Mucosa of rectum (tissue), 2 donors: ENCODE results near the gene TBC1D22A.

Source experiments
- H3K27ac ChIP-seq, 2 donors: one replicate each; pipeline ENCODE4 v1.7.0; 2013; ENCODE audit warnings: inconsistent platforms in 2 of 2, low read depth in 2 of 2, low read length in 2 of 2
- H3K27me3 ChIP-seq, 2 donors: one replicate each; pipeline ENCODE4 v1.7.0; 2013; ENCODE audit warnings: low read length in 2 of 2; ENCODE audit not compliant: control insufficient read depth in 2 of 2, insufficient read depth in 2 of 2
- H3K36me3 ChIP-seq, 2 donors: one replicate each; pipeline ENCODE4 v1.7.0; 2013; ENCODE audit warnings: low read length in 2 of 2; ENCODE audit not compliant: control insufficient read depth in 2 of 2, insufficient read depth in 2 of 2
- H3K4me1 ChIP-seq, 2 donors: one replicate each; pipeline ENCODE4 v1.7.0; 2013; ENCODE audit warnings: low read length in 2 of 2, mild to moderate bottlenecking in 1 of 2; ENCODE audit not compliant: control insufficient read depth in 2 of 2, insufficient read depth in 2 of 2
- H3K4me3 ChIP-seq, 2 donors: one replicate each; pipeline ENCODE4 v1.7.0; 2013; ENCODE audit warnings: low read length in 2 of 2
- H3K9ac ChIP-seq, 2 donors: one replicate each; pipeline ENCODE4 v1.7.0; 2013; ENCODE audit warnings: low read length in 2 of 2, low read depth in 1 of 2, mild to moderate bottlenecking in 1 of 2
- H3K9me3 ChIP-seq, 2 donors: one replicate each; pipeline ENCODE4 v1.7.0; 2013; ENCODE audit warnings: low read length in 2 of 2; ENCODE audit not compliant: control insufficient read depth in 2 of 2
- donor health status: healthy.
- donor health status: Normal muscosa, but diverticular disease.

The TBC1D22A gene

DNA sequence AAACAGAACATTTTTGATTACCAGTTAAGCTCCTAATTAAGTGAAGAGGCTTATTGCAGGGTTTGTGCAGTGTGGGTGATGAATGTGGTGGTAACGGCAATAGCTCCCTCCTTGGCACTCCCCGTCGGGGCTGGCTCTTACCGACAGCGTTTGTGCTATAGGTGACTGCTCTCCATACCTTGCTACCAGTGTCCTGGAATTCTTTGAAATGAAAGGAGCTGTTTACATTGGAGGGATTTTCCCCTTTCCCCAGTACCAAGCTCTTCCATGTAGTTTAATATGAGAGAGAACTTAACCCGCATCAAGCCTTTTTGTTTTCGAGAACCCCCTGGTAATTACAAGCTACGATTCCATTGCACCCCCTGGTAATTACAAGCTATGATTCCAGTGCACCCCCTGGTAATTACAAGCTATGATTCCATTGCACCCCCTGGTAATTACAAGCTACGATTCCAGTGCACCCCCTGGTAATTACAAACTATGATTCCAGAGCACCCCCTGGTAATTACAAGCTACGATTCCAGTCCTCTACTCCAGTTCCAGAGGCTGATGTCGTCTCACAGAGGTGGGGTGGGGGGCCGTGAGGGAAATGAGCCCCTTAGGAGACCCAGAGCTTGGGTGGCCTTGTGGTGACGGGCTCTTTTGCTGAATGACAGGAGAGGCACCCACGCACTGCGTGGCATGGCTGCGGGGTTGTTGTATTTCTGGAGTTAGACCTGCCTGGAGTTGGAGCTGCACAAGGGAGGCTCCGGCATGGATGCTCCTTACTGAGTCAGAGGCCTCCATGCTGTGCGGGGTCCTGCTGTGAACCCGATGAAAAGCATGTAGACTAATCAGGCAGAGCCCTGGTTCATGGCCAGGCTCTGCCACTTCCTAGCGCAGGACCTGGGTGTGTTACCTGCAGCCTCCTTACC is 205.3 kb downstream of the TBC1D22A start:
- Histone ChIP-seq H3K4me3 (no peak overlapping the region), H3K9me3 (no peaks in the 10 kb centered on the region), H3K36me3 (peaks cover 0 to 3% of the 10 kb centered on the region in 2 donors), H3K27me3 (no peaks in the 10 kb centered on the region), H3K4me1 (peaks cover 0 to 5% of the 10 kb centered on the region in 2 donors), H3K9ac (no peak overlapping the region), H3K27ac (no peak overlapping the region)

- no peak overlapping the region for H3K4me3 ChIP-seq
- H3K27me3 ChIP-seq, result no peaks in the 10 kb centered on the region
- H3K9me3 ChIP-seq, result no peaks in the 10 kb centered on the region
Measured at GRCh38 chr22:46968359-46968740, 205.9 kb downstream of the TBC1D22A start.

GRCh38 chr22:46968848-46969247 is 206.4 kb downstream of the TBC1D22A start:
- no peak overlapping the region for H3K27ac ChIP-seq
- no peaks in the 10 kb centered on the region for H3K9me3 ChIP-seq
- peaks cover 0 to 5% of the 10 kb centered on the region in 2 donors for H3K4me1 ChIP-seq
- H3K36me3 ChIP-seq, result peaks cover 0 to 3% of the 10 kb centered on the region in 2 donors
- H3K9ac ChIP-seq, result no peak overlapping the region
- no peak overlapping the region for H3K4me3 ChIP-seq
- no peaks in the 10 kb centered on the region for H3K27me3 ChIP-seq

More at GRCh38 chr22:46968359-46968740, 205.9 kb downstream of the TBC1D22A start:
- H3K4me1 ChIP-seq, result peaks cover 0 to 5% of the 10 kb centered on the region in 2 donors
- H3K27ac ChIP-seq, result no peak overlapping the region
- H3K9ac ChIP-seq, result no peak overlapping the region
- H3K36me3 ChIP-seq, result peaks cover 0 to 3% of the 10 kb centered on the region in 2 donors

- Histone ChIP-seq H3K9me3 (no peaks in the 10 kb centered on the region), H3K4me3 (no peak overlapping the region), H3K27me3 (no peaks in the 10 kb centered on the region), H3K27ac (no peak overlapping the region), H3K36me3 (peaks cover 5 to 9% of the 10 kb centered on the region in 2 donors), H3K9ac (no peak overlapping the region), H3K4me1 (peaks cover 0 to 5% of the 10 kb centered on the region in 2 donors)
Measured at GRCh38 chr22:46969491-46969890, 207.0 kb downstream of the TBC1D22A start.

- H3K27ac ChIP-seq, result no peak overlapping the region
Measured at GRCh38 chr22:46969961-46970360, 207.5 kb downstream of the TBC1D22A start.

DNA sequence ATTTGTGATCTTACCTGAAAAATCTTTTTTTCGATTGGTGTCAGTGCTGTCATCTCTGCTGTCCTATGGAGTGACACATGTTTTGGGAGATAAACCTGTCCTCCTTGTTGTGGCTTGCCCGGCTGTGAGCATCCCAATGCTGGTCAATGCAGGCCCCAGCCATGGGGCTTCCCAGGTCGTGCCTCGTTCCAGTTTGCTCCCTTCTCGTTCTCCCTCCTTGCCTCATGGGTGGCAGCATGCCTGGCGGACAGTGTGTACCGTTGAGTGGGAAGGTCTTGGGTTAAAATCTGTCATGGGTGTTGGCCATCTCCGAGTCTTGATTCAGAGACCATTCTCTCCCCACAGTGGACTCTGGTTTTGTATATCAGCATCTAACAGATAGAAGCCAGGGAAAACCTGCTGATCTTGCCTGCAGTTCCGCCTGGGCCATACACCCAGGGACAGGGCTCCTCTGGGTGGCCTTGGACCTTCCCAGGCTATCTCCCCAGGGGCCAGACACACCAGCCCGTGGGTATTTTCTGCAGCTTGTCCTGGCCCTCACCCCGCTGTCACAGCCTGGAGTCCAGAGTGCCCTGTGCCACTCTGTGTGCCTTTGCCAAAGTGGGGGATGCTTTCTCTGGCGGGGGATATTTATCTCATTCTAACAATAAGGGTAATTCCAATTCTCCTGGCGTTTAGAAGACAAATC is 208.1 kb downstream of the TBC1D22A start:
- Histone ChIP-seq H3K36me3 (peaks cover 12 to 17% of the 10 kb centered on the region in 2 donors), H3K27ac (no peak overlapping the region), H3K4me1 (peaks cover 0 to 5% of the 10 kb centered on the region in 2 donors), H3K9ac (no peak overlapping the region), H3K27me3 (no peaks in the 10 kb centered on the region), H3K9me3 (no peaks in the 10 kb centered on the region), H3K4me3 (no peak overlapping the region)

More at GRCh38 chr22:46969961-46970360, 207.5 kb downstream of the TBC1D22A start:
- Histone ChIP-seq H3K36me3 (peaks cover 8 to 13% of the 10 kb centered on the region in 2 donors), H3K9ac (no peak overlapping the region), H3K4me1 (peaks cover 0 to 5% of the 10 kb centered on the region in 2 donors), H3K27me3 (no peaks in the 10 kb centered on the region), H3K4me3 (no peak overlapping the region), H3K9me3 (no peaks in the 10 kb centered on the region)

- peak overlapping the region in 1 of 2 donors; percentile 23 for H3K27ac ChIP-seq
- H3K9ac ChIP-seq, result no peak overlapping the region
- H3K9me3 ChIP-seq, result no peaks in the 10 kb centered on the region
Measured at GRCh38 chr22:46971099-46971763, 208.8 kb downstream of the TBC1D22A start.

GRCh38 chr22:46971764-46972125 is 209.3 kb downstream of the TBC1D22A start:
- Histone ChIP-seq H3K27me3 (no peaks in the 10 kb centered on the region), H3K4me1 (peaks cover 0 to 5% of the 10 kb centered on the region in 2 donors), H3K9ac (no peak overlapping the region), H3K27ac (peak overlapping the region in 1 of 2 donors; percentile 23), H3K9me3 (no peaks in the 10 kb centered on the region), H3K4me3 (no peak overlapping the region), H3K36me3 (peaks cover 16 to 25% of the 10 kb centered on the region in 2 donors)

More at GRCh38 chr22:46971099-46971763, 208.8 kb downstream of the TBC1D22A start:
- peaks cover 16 to 20% of the 10 kb centered on the region in 2 donors for H3K36me3 ChIP-seq
- H3K27me3 ChIP-seq, result no peaks in the 10 kb centered on the region
- H3K4me1 ChIP-seq, result peaks cover 0 to 5% of the 10 kb centered on the region in 2 donors
- H3K4me3 ChIP-seq, result no peak overlapping the region

DNA sequence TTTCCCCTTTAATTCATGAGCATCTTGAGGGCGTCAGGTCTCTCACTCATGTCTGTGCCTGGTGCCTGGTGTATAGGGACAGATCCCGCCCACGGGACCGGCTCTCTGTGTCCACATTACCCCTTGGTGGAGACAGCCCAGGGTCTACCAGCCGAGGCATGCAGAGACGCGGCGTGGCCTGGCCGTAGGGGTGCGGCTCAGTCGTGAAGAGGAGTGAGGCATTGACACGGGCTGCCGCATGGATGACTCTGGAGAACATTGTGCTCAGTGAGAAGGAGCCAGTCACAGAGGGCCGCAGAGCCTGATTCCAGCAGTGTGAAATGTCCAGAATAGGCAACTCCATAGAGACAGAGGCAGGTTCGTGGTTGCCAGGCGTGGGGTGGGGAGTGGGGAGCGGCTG is 209.8 kb downstream of the TBC1D22A start:
- no peaks in the 10 kb centered on the region for H3K27me3 ChIP-seq
- H3K4me1 ChIP-seq, result peaks cover 0 to 5% of the 10 kb centered on the region in 2 donors
- H3K9ac ChIP-seq, result no peak overlapping the region
- no peak overlapping the region for H3K4me3 ChIP-seq
- no peaks in the 10 kb centered on the region for H3K9me3 ChIP-seq
- peak overlapping the region in 1 of 2 donors; percentile 23 for H3K27ac ChIP-seq
- H3K36me3 ChIP-seq, result peaks cover 16 to 28% of the 10 kb centered on the region in 2 donors
